SK-N-SH (cell line): Measurements from ENCODE around the gene MEX3D. TPM values are rescaled to one million over a fixed set of nuclear protein-coding genes. Genes with fewer than 3 reads are reported as not detected.

ENCODE experiments used
- CTCF ChIA-PET: fragments of 300-600, 350-600 bp; formaldehyde crosslinking; extraction: SDS; loops from one replicate; lab custom pipeline; 2021; lab: Yijun Ruan, JAX
- POLR2A ChIA-PET: fragments of 350-600 bp; sonication (Branson Sonifier 250); formaldehyde crosslinking; extraction: SDS; loops from one replicate; lab custom pipeline; 2020; ENCODE audit warnings: antibody characterized with exemption, inconsistent platforms; lab: Yijun Ruan, JAX
- DNase-seq: peaks from one replicate; pipeline ENCODE4 v3.0.0; 2012
- H2AFZ ChIP-seq: fragments of 200-600 bp; sonication (generic); 2 replicates; pipeline ENCODE4 v1.8.1; 2016; ENCODE audit warnings: antibody characterized with exemption, mild to moderate bottlenecking, low read depth
- H3F3A ChIP-seq: fragments of 200-600 bp; sonication (generic); replicated peaks from 2 replicates; pipeline ENCODE3; 2016; ENCODE audit warnings: antibody characterized with exemption, mild to moderate bottlenecking; ENCODE audit not compliant: insufficient read depth
- H3K27ac ChIP-seq, 2 experiments: fragments of 200-500 bp in 1 of 2; fragments of 200-600 bp in 1 of 2; sonication (Bioruptor generic) in 1 of 2; sonication (generic), shearing (Covaris generic) in 1 of 2; 2 replicates each; pipeline versions ENCODE4 v1.5.1 to v1.6.1; 2014 to 2016; ENCODE audit warnings: low read depth in 2 of 2, inconsistent platforms in 1 of 2, low read length in 1 of 2, mild to moderate bottlenecking in 1 of 2, mixed read lengths in 1 of 2
- H3K27me3 ChIP-seq: fragments of 200-600 bp; sonication (generic), shearing (Covaris generic); 2 replicates; pipeline ENCODE4 v1.6.1; 2016; ENCODE audit warnings: mixed run types; ENCODE audit not compliant: insufficient read depth
- H3K36me3 ChIP-seq, 2 experiments: fragments of 200-500 bp in 1 of 2; fragments of 200-600 bp in 1 of 2; sonication (Bioruptor generic) in 1 of 2; sonication (generic) in 1 of 2; replicated peaks in 1 of 2; 2 replicates each; pipeline versions ENCODE3 to v1.5.1; 2014 to 2016; ENCODE audit warnings: low read length in 1 of 2, mild to moderate bottlenecking in 1 of 2; ENCODE audit not compliant: insufficient read depth in 2 of 2, control insufficient read depth in 1 of 2
- H3K4me1 ChIP-seq, 2 experiments: fragments of 200-500 bp in 1 of 2; fragments of 200-600 bp in 1 of 2; sonication (Bioruptor generic) in 1 of 2; sonication (generic), shearing (Covaris generic) in 1 of 2; 2 replicates each; pipeline versions ENCODE4 v1.5.1 to v1.6.1; 2014 to 2016; ENCODE audit warnings: low read depth in 1 of 2, low read length in 1 of 2, mixed run types in 1 of 2; ENCODE audit not compliant: insufficient read depth in 2 of 2, control insufficient read depth in 1 of 2
- H3K4me2 ChIP-seq: fragments of 200-600 bp; sonication (generic), shearing (Covaris generic); 2 replicates; pipeline ENCODE4 v1.6.1; 2017; ENCODE audit warnings: mixed run types
- H3K4me3 ChIP-seq, 2 experiments: fragments of 200-500 bp in 1 of 2; fragments of 200-600 bp in 1 of 2; sonication (Bioruptor generic) in 1 of 2; sonication (generic), shearing (Covaris generic) in 1 of 2; 2 replicates each; pipeline versions ENCODE4 v1.5.1 to v1.8.1; 2014 to 2016; ENCODE audit warnings: low read depth in 2 of 2, inconsistent platforms in 1 of 2, low read length in 1 of 2, mild to moderate bottlenecking in 1 of 2, mixed read lengths in 1 of 2, moderate library complexity in 1 of 2
- H3K79me2 ChIP-seq: fragments of 200-600 bp; sonication (generic); 2 replicates; pipeline ENCODE4 v1.8.1; 2017; ENCODE audit warnings: mild to moderate bottlenecking; ENCODE audit not compliant: insufficient read depth
- H3K9ac ChIP-seq: fragments of 200-600 bp; sonication (generic); 2 replicates; pipeline ENCODE4 v1.6.1; 2017; ENCODE audit warnings: mixed run types
- H3K9me2 ChIP-seq: fragments of 200-600 bp; sonication (generic); 2 replicates; pipeline ENCODE4 v1.6.1; 2017; ENCODE audit warnings: mixed run types
- H3K9me3 ChIP-seq: fragments of 200-600 bp; sonication (generic); 2 replicates; pipeline ENCODE4 v1.6.1; 2017; ENCODE audit warnings: mixed run types, mild to moderate bottlenecking, moderate library complexity
- H4K20me1 ChIP-seq: fragments of 200-600 bp; sonication (generic); 2 replicates; pipeline ENCODE4 v1.6.1; 2017; ENCODE audit warnings: mild to moderate bottlenecking, mixed run types; ENCODE audit not compliant: insufficient read depth
- CTCF ChIP-seq: fragments of 200-600 bp; sonication (generic); IDR thresholded peaks from 2 replicates; pipeline ENCODE4 v1.6.1; 2017; ENCODE audit warnings: antibody characterized with exemption, mild to moderate bottlenecking, moderate library complexity
- GABPA ChIP-seq: IDR thresholded peaks from 2 replicates; pipeline ENCODE4 v1.4.0; 2012; ENCODE audit warnings: low read depth, mild to moderate bottlenecking
- IRF3 ChIP-seq: fragments of 150-350 bp; IDR thresholded peaks from 2 replicates; pipeline ENCODE4 v1.6.1; 2016; ENCODE audit warnings: mild to moderate bottlenecking, low read depth, low read length
- MXI1 ChIP-seq: IDR thresholded peaks from 2 replicates; pipeline ENCODE4 v1.6.1; 2012; ENCODE audit warnings: mild to moderate bottlenecking, low read depth, low read length, improper control_type of control experiment
- POLR2AphosphoS5 ChIP-seq: IDR thresholded peaks from 2 replicates; pipeline ENCODE4 v1.6.1; 2012; ENCODE audit warnings: low read depth, low read length
- REST ChIP-seq: IDR thresholded peaks from 2 replicates; pipeline ENCODE4 v1.6.1; 2012; ENCODE audit warnings: mild to moderate bottlenecking, low read depth, low read length, moderate library complexity
- RFX5 ChIP-seq: IDR thresholded peaks from 2 replicates; pipeline ENCODE4 v1.6.1; 2012; ENCODE audit warnings: mild to moderate bottlenecking, improper control_type of control experiment, low read length
- SIN3A ChIP-seq: IDR thresholded peaks from 2 replicates; pipeline ENCODE4 v1.6.1; 2012; ENCODE audit warnings: low read depth, mild to moderate bottlenecking, low read length, moderate library complexity, borderline replicate concordance
- TAF1 ChIP-seq: IDR thresholded peaks from 2 replicates; pipeline ENCODE4 v1.6.1; 2012; ENCODE audit warnings: low read depth, mild to moderate bottlenecking, low read length, moderate library complexity, borderline replicate concordance
- TCF12 ChIP-seq: IDR thresholded peaks from 2 replicates; pipeline ENCODE4 v1.4.0; 2012
- TEAD4 ChIP-seq: IDR thresholded peaks from 2 replicates; pipeline ENCODE4 v1.4.0; 2012; ENCODE audit warnings: mild to moderate bottlenecking, borderline replicate concordance; ENCODE audit not compliant: insufficient read depth
- YY1 ChIP-seq: IDR thresholded peaks from 2 replicates; pipeline ENCODE4 v1.4.0; 2012; ENCODE audit warnings: low read depth, mild to moderate bottlenecking
- ZBTB33 ChIP-seq: IDR thresholded peaks from 2 replicates; pipeline ENCODE4 v1.4.0; 2012; ENCODE audit warnings: low read depth, borderline replicate concordance
- WGBS: methylation state at CpG from one replicate; pipeline ENCODE4 v1.1.6; 2017; ENCODE audit warnings: low lambda C conversion rate; 5-methylcytosine and 5-hydroxymethylcytosine counted together
- polyA plus RNA-seq, 3 experiments: library from polyadenylated mRNA; depleted of rRNA; stranded (reverse); fragments of >200 nt; gene quantifications; 2 replicates each; pipeline ENCODE4 v1.2.3, GENCODE V29; 2012

The MEX3D gene
- polyA plus RNA-seq, 1 of the 3 experiments (the other 2 are of a cell fraction): 14.9 TPM

GRCh38 chr19:1567116-1567847 lies 843 bp downstream of the MEX3D start (continued):
- TF ChIP-seq ZBTB33 (no peak), YY1 (no peak), GABPA (no peak), TEAD4 (no peak), POLR2AphosphoS5 (no peak), CTCF (no peak), REST (no peak)

- peak overlapping the region; percentile 86 for H3K27ac ChIP-seq
- H3F3A ChIP-seq: peaks cover 6% of the 10 kb centered on the region
- WGBS: 3% methylated on average over 10 of the region's 42 CpGs
- H3K27me3 ChIP-seq: no peaks in the 10 kb centered on the region
- TF ChIP-seq REST: peak; percentile 59; the same call in 1 of the 2 replicates
- 0 out of 2 replicates have a peak, but pooled peaks have one; percentile 27 for TF ChIP-seq MXI1
- TF ChIP-seq RFX5: no peak
- TF ChIP-seq TAF1: peak; percentile 79; the same call in 1 of the 2 replicates
- TF ChIP-seq IRF3: no peak
- TF ChIP-seq POLR2AphosphoS5: peak; percentile 84
- no peak for TF ChIP-seq TCF12
- peak; percentile 32; the same call in 1 of the 2 replicates for TF ChIP-seq YY1
- TF ChIP-seq SIN3A: peak; percentile 69; the same call in 1 of the 2 replicates
- H3K4me2 ChIP-seq: peak overlapping the region; percentile 95
- no peak overlapping the region for H2AFZ ChIP-seq
- no peaks in the 10 kb centered on the region for H3K9me2 ChIP-seq
- H3K4me1 ChIP-seq: peaks cover 0 to 12% of the 10 kb centered on the region in 2 experiments; a peak in 2 of 4 replicates
- ChIA-PET POLR2A (interaction anchor here (0.7 to 1.7 kb wide), 7 partner anchors 10 to 161 kb away, joined by 3 to 7 read pairs (median 3); no protein-coding TSS in a partner anchor), CTCF (interaction anchor here (0.8 to 5.0 kb wide), 4 partner anchors 21 to 272 kb away, joined by 3 to 37 read pairs (median 5); no protein-coding TSS in a partner anchor)
- H3K4me3 ChIP-seq: peak overlapping the region; percentile 66 to 93
- H3K9ac ChIP-seq: peak overlapping the region; percentile 99
- peaks cover 48% of the 10 kb centered on the region for H4K20me1 ChIP-seq
- no peaks in the 10 kb centered on the region for H3K36me3 ChIP-seq
- peak; percentile 95 for DNase-seq
- peaks cover 58% of the 10 kb centered on the region for H3K79me2 ChIP-seq
- no peaks in the 10 kb centered on the region for H3K9me3 ChIP-seq
Observed at GRCh38 chr19:1566392-1567115, 1.6 kb downstream of the MEX3D start.
